Body of pancreas (tissue), 4 donors: Measurements from ENCODE around the gene CEP112. TPM values are rescaled to one million over a fixed set of nuclear protein-coding genes. Genes with fewer than 3 reads are reported as not detected.

Experiments used
- ATAC-seq: fragments of 150-250 bp; one replicate; pipeline ENCODE4 v1.9.1; 2016
- DNase-seq, 4 donors: peaks; one replicate each; pipeline ENCODE4 v3.0.0-alpha.2; 2019
- H3K27ac ChIP-seq, 4 donors: fragments of 200-600 bp; sonication (generic); 1 replicate in 3 of 4; 2 replicates in 1 of 4; pipeline versions ENCODE4 v1.5.1 to v1.6.1; 2016 to 2019; ENCODE audit warnings: mild to moderate bottlenecking in 1 of 4, mixed read lengths in 1 of 4, moderate library complexity in 1 of 4
- H3K27me3 ChIP-seq, 2 donors: fragments of 200-600 bp; sonication (generic); one replicate each; pipeline ENCODE4 v1.6.0; 2016; ENCODE audit warnings: mild to moderate bottlenecking in 1 of 2
- H3K36me3 ChIP-seq, 2 donors: fragments of 200-600 bp; sonication (generic); replicated peaks in 1 of 2; 2 replicates each; pipeline ENCODE4 v1.5.1; 2016; ENCODE audit warnings: low read depth in 2 of 2; ENCODE audit not compliant: insufficient read depth in 1 of 2
- H3K4me1 ChIP-seq: fragments of 200-600 bp; sonication (generic); one replicate; pipeline ENCODE4 v1.6.0; 2016
- H3K4me3 ChIP-seq, 2 donors: fragments of 200-600 bp; sonication (generic); 1 replicate in 1 of 2; 2 replicates in 1 of 2; pipeline ENCODE4 v1.5.1; 2016 to 2019
- H3K9me3 ChIP-seq, 3 donors: fragments of 200-600 bp; sonication (generic); 1 replicate in 2 of 3; 2 replicates in 1 of 3; pipeline ENCODE4 v1.5.1; 2016
- POLR2A ChIP-seq, 3 donors: fragments of 450-650 bp; IDR thresholded peaks; one replicate each; pipeline ENCODE4 v1.6.1; 2016; ENCODE audit warnings: antibody characterized with exemption in 3 of 3, mild to moderate bottlenecking in 2 of 3
- WGBS, 2 donors: methylation state at CpG; one replicate each; pipeline ENCODE4 v1.1.5; 2017; 5-methylcytosine and 5-hydroxymethylcytosine counted together
- intact Hi-C: fragments of 100-400 bp; cut with DNase I; formaldehyde crosslinking; loops from one replicate; pipeline ENCODE4 v1.15.1; 2023
- total RNA-seq, 2 donors: library from RNA; depleted of rRNA; stranded (reverse); fragments of >200 nt; gene quantifications; one replicate each; pipeline ENCODE4 v1.1.0, GENCODE V29; 2016
- TF ChIP-seq, protein P1 (sequence below), 7 experiments: fragments of 450-650 bp in 4 of 7; fragments of 200-600 bp in 3 of 7; sonication (generic) in 3 of 7; IDR thresholded peaks; one replicate each; pipeline ENCODE4 v1.5.1; 2016 to 2019; ENCODE audit warnings: antibody characterized with exemption in 7 of 7

Gene CEP112
- total RNA-seq, 2 donors from 2014 or later, result 5.2 to 10.2 TPM

GRCh38 chr17:66126231-66126630 lies 65.7 kb downstream of the CEP112 start:
- ATAC-seq, result no peak
- H3K36me3 ChIP-seq, result no peaks in the 10 kb centered on the region
- no peak overlapping the region for H3K27ac ChIP-seq
- WGBS, 2 donors, result 89 to 94% methylated on average over 5 of the region's 5 CpGs
- no peaks in the 10 kb centered on the region for H3K4me1 ChIP-seq
- DNase-seq, result no peak
- H3K4me3 ChIP-seq, result no peak overlapping the region
- TF ChIP-seq, protein P1, sequence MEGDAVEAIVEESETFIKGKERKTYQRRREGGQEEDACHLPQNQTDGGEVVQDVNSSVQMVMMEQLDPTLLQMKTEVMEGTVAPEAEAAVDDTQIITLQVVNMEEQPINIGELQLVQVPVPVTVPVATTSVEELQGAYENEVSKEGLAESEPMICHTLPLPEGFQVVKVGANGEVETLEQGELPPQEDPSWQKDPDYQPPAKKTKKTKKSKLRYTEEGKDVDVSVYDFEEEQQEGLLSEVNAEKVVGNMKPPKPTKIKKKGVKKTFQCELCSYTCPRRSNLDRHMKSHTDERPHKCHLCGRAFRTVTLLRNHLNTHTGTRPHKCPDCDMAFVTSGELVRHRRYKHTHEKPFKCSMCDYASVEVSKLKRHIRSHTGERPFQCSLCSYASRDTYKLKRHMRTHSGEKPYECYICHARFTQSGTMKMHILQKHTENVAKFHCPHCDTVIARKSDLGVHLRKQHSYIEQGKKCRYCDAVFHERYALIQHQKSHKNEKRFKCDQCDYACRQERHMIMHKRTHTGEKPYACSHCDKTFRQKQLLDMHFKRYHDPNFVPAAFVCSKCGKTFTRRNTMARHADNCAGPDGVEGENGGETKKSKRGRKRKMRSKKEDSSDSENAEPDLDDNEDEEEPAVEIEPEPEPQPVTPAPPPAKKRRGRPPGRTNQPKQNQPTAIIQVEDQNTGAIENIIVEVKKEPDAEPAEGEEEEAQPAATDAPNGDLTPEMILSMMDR (IDR thresholded peaks at IDR 0.05), result no peak
- no peak for TF ChIP-seq POLR2A (IDR thresholded peaks at IDR 0.05)
- no peaks in the 10 kb centered on the region for H3K9me3 ChIP-seq
- H3K27me3 ChIP-seq, result no peaks in the 10 kb centered on the region
- intact Hi-C loops, result no loop called here

DNA sequence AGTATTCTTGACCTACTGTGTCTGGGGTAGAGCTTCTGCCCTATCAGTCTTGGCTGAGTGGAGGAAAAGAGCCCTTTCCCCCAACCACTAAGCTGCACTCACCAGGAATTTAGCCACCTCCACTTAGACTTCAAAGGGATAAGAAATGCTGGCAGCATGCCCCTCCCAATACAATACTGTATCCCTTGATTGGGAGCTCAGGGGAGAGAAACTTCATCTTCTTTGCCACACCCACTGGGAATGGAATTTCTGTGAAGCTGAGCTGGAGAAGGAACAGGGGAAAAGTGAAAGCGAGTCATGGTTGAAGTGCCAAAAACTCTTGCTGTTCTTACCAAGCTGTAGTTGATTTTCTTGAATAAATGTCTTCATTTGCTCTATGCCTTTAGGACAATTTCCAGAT lies 68.8 kb downstream of the CEP112 start:
- WGBS, 2 donors, result 96 to 100% methylated on average over 1 of the region's 1 CpG
- H3K36me3 ChIP-seq, result no peaks in the 10 kb centered on the region
- H3K4me3 ChIP-seq, result no peak overlapping the region
- intact Hi-C loops, result no loop called here
- no peaks in the 10 kb centered on the region for H3K4me1 ChIP-seq
- DNase-seq (no peak), ATAC-seq (no peak)
- no peak for TF ChIP-seq POLR2A (IDR thresholded peaks at IDR 0.05)
- TF ChIP-seq, protein P1 (IDR thresholded peaks at IDR 0.05), result no peak
- no peaks in the 10 kb centered on the region for H3K27me3 ChIP-seq
- H3K9me3 ChIP-seq, result no peaks in the 10 kb centered on the region
- H3K27ac ChIP-seq, result no peak overlapping the region

GRCh38 chr17:66115246-66115645 lies 76.7 kb downstream of the CEP112 start:
- H3K9me3 ChIP-seq, result peaks cover 0 to 3% (median 0%) of the 10 kb centered on the region in 3 donors
- WGBS, 2 donors, result 81 to 88% methylated on average over 2 of the region's 2 CpGs
- no peaks in the 10 kb centered on the region for H3K4me1 ChIP-seq
- no peak overlapping the region for H3K27ac ChIP-seq
- H3K4me3 ChIP-seq, result no peak overlapping the region
- TF ChIP-seq, protein P1 (IDR thresholded peaks at IDR 0.05), result no peak
- no peak for TF ChIP-seq POLR2A (IDR thresholded peaks at IDR 0.05)
- no peaks in the 10 kb centered on the region for H3K27me3 ChIP-seq
- intact Hi-C loops, result no loop called here
- no peaks in the 10 kb centered on the region for H3K36me3 ChIP-seq
- DNase-seq (no peak), ATAC-seq (no peak)

GRCh38 chr17:66114609-66115008 lies 77.3 kb downstream of the CEP112 start:
- H3K4me3 ChIP-seq, result no peak overlapping the region
- DNase-seq (no peak), ATAC-seq (no peak)
- WGBS, 2 donors, result 97 to 100% methylated on average over 2 of the region's 2 CpGs
- intact Hi-C loops, result no loop called here
- no peaks in the 10 kb centered on the region for H3K27me3 ChIP-seq
- no peaks in the 10 kb centered on the region for H3K4me1 ChIP-seq
- no peak overlapping the region for H3K27ac ChIP-seq
- peaks cover 0 to 3% (median 0%) of the 10 kb centered on the region in 3 donors for H3K9me3 ChIP-seq
- no peak for TF ChIP-seq POLR2A (IDR thresholded peaks at IDR 0.05)
- TF ChIP-seq, protein P1 (IDR thresholded peaks at IDR 0.05), result no peak
- no peaks in the 10 kb centered on the region for H3K36me3 ChIP-seq

DNA sequence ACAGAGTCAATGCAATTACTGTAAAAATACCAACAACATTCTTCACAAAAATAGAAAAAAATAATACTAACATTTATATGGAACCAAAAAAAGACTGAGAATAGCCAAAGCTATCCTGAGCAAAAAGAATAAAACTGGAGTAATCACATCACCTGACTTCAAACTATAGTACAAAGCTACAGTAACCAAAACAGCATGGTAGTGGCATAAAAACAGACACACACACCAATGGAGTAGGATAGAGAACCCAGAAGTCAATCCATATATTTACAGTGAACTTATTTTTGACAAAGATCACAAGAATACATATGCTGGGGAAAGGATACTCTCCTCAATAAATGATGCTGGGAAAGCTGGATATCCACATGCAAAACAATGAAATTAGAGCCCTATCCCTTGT lies 84.2 kb downstream of the CEP112 start:
- H3K9me3 ChIP-seq, result no peaks in the 10 kb centered on the region
- no peaks in the 10 kb centered on the region for H3K4me1 ChIP-seq
- H3K27ac ChIP-seq, result no peak overlapping the region
- no peak for TF ChIP-seq POLR2A (IDR thresholded peaks at IDR 0.05)
- TF ChIP-seq, protein P1 (IDR thresholded peaks at IDR 0.05), result no peak
- DNase-seq, result no peak
- no peak for ATAC-seq
- no peak overlapping the region for H3K4me3 ChIP-seq
- no peaks in the 10 kb centered on the region for H3K36me3 ChIP-seq
- H3K27me3 ChIP-seq, result no peaks in the 10 kb centered on the region
- intact Hi-C loops, result no loop called here
